ENCODE measurements around the gene IQSEC1.

DNA sequence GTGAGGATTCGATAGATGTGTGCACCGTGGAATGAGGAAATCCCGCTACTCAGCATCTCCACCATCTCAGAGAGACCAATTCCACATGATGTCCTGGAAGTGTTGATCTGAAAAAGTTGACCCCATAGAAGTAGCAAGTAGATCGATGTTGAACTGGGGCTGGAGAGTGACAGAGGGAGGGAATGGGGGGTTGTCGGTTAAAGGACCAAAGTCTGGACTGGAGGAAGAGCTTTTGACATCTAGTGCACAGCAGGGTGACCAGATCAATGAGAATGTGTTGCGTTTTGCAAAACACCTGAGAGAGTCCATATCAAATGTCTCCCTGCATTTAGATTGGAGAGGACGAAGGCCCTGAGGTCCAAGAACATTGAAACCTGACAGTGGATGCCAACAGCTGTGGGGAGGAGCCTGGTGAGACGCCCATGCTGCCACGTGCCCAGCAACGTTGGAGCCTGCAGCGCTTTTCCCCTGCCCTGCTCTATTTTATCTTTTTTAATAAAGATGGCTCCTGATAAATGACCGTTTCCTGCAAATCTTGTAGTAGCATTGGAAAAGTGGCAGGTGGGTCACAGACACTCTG lies 201.7 kb downstream of the IQSEC1 start:
- TF ChIP-seq, protein P1, sequence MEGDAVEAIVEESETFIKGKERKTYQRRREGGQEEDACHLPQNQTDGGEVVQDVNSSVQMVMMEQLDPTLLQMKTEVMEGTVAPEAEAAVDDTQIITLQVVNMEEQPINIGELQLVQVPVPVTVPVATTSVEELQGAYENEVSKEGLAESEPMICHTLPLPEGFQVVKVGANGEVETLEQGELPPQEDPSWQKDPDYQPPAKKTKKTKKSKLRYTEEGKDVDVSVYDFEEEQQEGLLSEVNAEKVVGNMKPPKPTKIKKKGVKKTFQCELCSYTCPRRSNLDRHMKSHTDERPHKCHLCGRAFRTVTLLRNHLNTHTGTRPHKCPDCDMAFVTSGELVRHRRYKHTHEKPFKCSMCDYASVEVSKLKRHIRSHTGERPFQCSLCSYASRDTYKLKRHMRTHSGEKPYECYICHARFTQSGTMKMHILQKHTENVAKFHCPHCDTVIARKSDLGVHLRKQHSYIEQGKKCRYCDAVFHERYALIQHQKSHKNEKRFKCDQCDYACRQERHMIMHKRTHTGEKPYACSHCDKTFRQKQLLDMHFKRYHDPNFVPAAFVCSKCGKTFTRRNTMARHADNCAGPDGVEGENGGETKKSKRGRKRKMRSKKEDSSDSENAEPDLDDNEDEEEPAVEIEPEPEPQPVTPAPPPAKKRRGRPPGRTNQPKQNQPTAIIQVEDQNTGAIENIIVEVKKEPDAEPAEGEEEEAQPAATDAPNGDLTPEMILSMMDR (IDR thresholded peaks at IDR 0.05; ENCODE audit: extremely low read depth in 1 of 2, insufficient read depth in 1 of 2, low read depth in 1 of 2, low read length in 2 of 2), result no peak
- TF ChIP-seq POLR2A (IDR thresholded peaks at IDR 0.05; ENCODE audit: low read depth, low read length) (no peak), FOS (IDR thresholded peaks at IDR 0.05; ENCODE audit: borderline replicate concordance, insufficient read depth, low read length) (no peak), EZH2 (IDR thresholded peaks at IDR 0.05; ENCODE audit: borderline replicate concordance, low read depth, low read length, severe bottlenecking) (no peak), MYC (IDR thresholded peaks at IDR 0.05; ENCODE audit: low read depth, low read length) (no peak)
- TF ChIP-seq, protein P2, sequence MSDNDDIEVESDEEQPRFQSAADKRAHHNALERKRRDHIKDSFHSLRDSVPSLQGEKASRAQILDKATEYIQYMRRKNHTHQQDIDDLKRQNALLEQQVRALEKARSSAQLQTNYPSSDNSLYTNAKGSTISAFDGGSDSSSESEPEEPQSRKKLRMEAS (IDR thresholded peaks at IDR 0.05; ENCODE audit: insufficient read depth, insufficient read length), result no peak
